HL-60 (cell line): ENCODE results near the gene BCL6B.

ENCODE experiments used
- CTCF ChIP-seq: IDR thresholded peaks from one replicate; pipeline ENCODE4 v1.5.1; 2011; ENCODE audit warnings: low read length, control low read depth, inconsistent platforms; ENCODE audit not compliant: insufficient read depth
- GABPA ChIP-seq: IDR thresholded peaks from 2 replicates; pipeline ENCODE4 v1.6.1; 2012; ENCODE audit warnings: low read depth
- POLR2AphosphoS5 ChIP-seq: IDR thresholded peaks from 2 replicates; pipeline ENCODE4 v1.6.1; 2012; ENCODE audit warnings: low read depth
- REST ChIP-seq: IDR thresholded peaks from 2 replicates; pipeline ENCODE4 v1.6.1; 2012; ENCODE audit warnings: low read depth; ENCODE audit not compliant: insufficient replicate concordance
- SPI1 ChIP-seq: IDR thresholded peaks from 2 replicates; pipeline ENCODE4 v1.6.1; 2012; ENCODE audit warnings: low read depth, mild to moderate bottlenecking, borderline replicate concordance

DNA sequence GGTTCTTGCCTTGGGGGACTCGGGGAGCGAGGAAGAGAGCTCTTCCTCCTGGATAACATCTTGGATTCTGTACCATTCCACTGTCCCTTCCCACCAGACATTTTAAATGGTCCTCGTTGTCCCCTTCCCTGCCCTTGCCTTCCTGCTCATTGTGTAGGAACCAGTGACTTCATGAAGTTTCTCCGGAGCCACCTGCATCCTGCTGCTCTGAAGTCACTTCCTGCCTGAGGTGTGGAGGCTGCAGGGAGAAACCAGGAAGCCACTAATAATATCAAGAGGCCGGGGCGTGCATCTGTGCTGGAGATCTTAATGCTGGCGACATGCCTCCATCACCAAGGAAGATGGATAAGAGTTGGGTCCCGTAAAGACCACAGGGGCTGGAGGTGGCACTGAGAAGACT is 6.8 kb downstream of the BCL6B start:
- TF ChIP-seq CTCF (no peak), GABPA (no peak), POLR2AphosphoS5 (no peak), REST (no peak), SPI1 (no peak)
